ENCODE data around the gene WNT10A. TPM values are rescaled to one million over a fixed set of nuclear protein-coding genes. Genes with fewer than 3 reads are reported as not detected.

The WNT10A gene
- total and polyA plus RNA-seq, 12 donors: 0.01 to 0.56 (median 0.18) TPM; not detected in 8

DNA sequence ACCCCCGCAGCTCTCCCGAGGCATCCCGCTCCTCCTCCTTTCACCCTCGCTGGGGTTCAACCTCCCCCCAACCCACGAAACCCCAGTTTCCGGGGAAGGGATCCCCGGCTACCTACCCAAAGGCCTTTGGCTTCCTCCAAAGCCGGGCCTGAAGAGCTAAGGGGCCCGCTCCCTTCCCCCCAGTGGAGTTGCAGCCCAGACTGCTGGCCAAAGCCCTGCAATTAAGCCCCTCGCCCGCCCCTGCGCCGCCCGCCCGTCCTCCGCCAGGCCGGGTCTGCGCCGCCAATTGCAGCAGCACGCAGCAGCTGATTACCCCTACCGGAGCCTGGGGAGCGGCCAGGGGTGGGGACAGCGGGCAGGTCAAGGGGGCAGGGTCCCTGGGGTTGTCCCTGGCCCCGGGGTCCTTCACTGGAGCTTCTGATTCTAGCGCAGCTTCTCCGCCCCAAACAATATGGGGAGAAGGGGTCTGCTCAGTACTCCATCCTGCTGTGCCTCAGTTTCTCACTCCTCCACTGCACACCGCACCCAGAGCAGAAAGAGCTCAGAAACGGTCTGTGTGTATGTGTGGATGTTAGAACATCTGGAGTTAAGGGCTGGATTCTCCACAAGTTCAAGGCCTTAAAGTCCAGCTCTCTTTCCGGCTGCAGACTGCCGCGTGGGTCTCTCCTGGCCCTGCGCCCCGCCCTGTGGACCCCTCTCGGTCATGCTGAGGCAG, 16.9 kb downstream of the WNT10A start:
- Histone ChIP-seq H3K27me3 (peaks cover 38 to 100% (median 100%) of the 10 kb centered on the region in 7 donors), H3K4me1 (peaks cover 8 to 43% (median 29%) of the 10 kb centered on the region in 9 donors), H3K27ac (no peak overlapping the region), H3K9me3 (no peaks in the 10 kb centered on the region), H3K4me3 (peak overlapping the region in 4 of 10 donors; percentile 1 to 33 (median 14)), H3K36me3 (no peaks in the 10 kb centered on the region)
- WGBS, 2 donors: 5 to 7% methylated on average over 34 of the region's 34 CpGs
- peak in 3 of 8 donors; percentile 3 to 36 (median 7) for ATAC-seq
- DNase-seq: no peak
- TF ChIP-seq, protein P1, sequence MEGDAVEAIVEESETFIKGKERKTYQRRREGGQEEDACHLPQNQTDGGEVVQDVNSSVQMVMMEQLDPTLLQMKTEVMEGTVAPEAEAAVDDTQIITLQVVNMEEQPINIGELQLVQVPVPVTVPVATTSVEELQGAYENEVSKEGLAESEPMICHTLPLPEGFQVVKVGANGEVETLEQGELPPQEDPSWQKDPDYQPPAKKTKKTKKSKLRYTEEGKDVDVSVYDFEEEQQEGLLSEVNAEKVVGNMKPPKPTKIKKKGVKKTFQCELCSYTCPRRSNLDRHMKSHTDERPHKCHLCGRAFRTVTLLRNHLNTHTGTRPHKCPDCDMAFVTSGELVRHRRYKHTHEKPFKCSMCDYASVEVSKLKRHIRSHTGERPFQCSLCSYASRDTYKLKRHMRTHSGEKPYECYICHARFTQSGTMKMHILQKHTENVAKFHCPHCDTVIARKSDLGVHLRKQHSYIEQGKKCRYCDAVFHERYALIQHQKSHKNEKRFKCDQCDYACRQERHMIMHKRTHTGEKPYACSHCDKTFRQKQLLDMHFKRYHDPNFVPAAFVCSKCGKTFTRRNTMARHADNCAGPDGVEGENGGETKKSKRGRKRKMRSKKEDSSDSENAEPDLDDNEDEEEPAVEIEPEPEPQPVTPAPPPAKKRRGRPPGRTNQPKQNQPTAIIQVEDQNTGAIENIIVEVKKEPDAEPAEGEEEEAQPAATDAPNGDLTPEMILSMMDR (IDR thresholded peaks at IDR 0.05): no peak
- intact Hi-C loops (cut with DNase I): loop anchor here in 6 of 10 donors (1.0 to 2.0 kb wide), 5 partner anchors 21 to 45 kb away; no protein-coding TSS in a partner anchor

DNA sequence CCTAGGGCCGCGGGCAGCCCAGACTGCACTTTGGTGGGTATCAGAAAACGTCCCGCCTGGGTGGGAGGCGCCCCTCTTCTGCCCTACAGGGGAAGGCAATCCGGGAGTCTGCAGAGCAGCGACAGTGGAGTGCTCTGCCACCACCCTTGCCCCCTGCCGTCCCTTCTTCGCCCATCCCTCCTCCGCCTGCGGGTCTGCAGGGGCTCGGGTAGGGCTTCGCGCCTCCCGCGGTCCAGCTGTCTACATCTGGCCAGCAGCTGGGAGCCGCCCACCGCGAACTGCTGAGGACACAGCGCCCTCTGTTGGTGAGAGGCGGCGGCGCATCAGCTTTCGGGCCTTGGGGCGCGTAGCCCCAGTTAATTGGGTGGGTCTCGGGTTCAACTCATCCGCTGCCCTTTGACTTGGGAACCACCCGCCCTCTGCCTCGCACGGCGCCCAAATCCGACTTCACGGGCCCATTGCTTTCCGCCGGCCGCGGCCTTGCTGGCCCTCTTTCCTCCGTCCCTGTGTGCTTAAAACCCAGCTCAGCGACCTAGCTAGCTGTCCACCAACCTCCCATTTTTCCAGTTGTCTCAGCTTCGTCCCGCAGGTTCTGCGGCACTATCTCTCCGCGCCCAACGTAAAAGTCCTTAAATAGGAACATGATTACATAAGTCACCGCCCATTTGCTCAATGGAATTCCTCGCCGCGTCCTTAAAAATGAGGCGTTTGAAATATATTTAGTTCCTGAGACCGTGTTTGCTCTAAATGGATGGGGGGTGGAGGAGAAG, 17.6 kb downstream of the WNT10A start:
- WGBS, 2 donors: 3 to 4% methylated on average over 52 of the region's 52 CpGs
- DNase-seq: peak; percentile 47 to 80
- Histone ChIP-seq H3K27me3 (peaks cover 33 to 100% (median 99%) of the 10 kb centered on the region in 7 donors), H3K4me3 (peak overlapping the region in 7 of 10 donors; percentile 1 to 31 (median 15)), H3K4me1 (peaks cover 4 to 36% (median 24%) of the 10 kb centered on the region in 9 donors), H3K36me3 (no peaks in the 10 kb centered on the region), H3K9me3 (no peaks in the 10 kb centered on the region), H3K27ac (no peak overlapping the region)
- intact Hi-C loops (cut with DNase I): loop anchor here in 6 of 10 donors (1.0 to 2.0 kb wide), 5 partner anchors 21 to 45 kb away; no protein-coding TSS in a partner anchor
- peak; percentile 80 to 93 (median 84) for ATAC-seq
- TF ChIP-seq, protein P1 (IDR thresholded peaks at IDR 0.05): peak; percentile 78 to 98 (median 95)

DNA sequence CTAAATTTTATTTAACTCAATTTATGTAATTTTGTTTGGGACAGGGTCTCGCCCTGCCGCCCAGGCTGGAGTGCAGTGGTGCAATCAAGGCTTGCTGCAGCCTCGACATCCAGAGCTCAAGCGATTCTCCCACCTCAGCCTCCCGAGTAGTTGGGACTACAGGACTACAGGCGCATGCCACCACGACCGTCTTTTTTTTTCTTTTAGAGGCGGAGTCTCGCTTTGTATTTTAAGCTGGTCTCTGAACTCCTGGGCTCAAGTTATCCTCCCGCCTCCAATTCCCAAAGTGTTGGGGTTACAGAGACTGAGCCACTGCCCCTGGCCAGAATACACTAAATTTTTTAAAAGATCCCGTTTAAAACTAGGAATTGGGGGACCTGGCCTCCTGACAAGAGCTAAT, 18.5 kb downstream of the WNT10A start:
- Histone ChIP-seq H3K27me3 (peaks cover 27 to 99% (median 95%) of the 10 kb centered on the region in 7 donors), H3K4me1 (peaks cover 4 to 33% (median 21%) of the 10 kb centered on the region in 9 donors), H3K27ac (no peak overlapping the region), H3K36me3 (no peaks in the 10 kb centered on the region), H3K4me3 (no peak overlapping the region), H3K9me3 (no peaks in the 10 kb centered on the region)
- ATAC-seq: no peak
- 30 to 31% methylated on average over 12 of the region's 12 CpGs for WGBS, 2 donors
- intact Hi-C loops (cut with DNase I): loop anchor here in 5 of 10 donors (2.0 kb wide), 3 partner anchors 22 to 46 kb away; no protein-coding TSS in a partner anchor
- TF ChIP-seq, protein P1 (IDR thresholded peaks at IDR 0.05): no peak
- DNase-seq: no peak

GRCh38 chr2:218902427-218902826, 21.8 kb downstream of the WNT10A start:
- Histone ChIP-seq H3K27me3 (peaks cover 15 to 87% (median 75%) of the 10 kb centered on the region in 7 donors), H3K4me3 (no peak overlapping the region), H3K27ac (no peak overlapping the region), H3K36me3 (no peaks in the 10 kb centered on the region), H3K9me3 (no peaks in the 10 kb centered on the region), H3K4me1 (peaks cover 2 to 16% (median 12%) of the 10 kb centered on the region in 9 donors)
- TF ChIP-seq, protein P1 (IDR thresholded peaks at IDR 0.05): no peak
- 84 to 85% methylated on average over 4 of the region's 4 CpGs for WGBS, 2 donors
- DNase-seq: no peak
- no peak for ATAC-seq
- intact Hi-C loops (cut with DNase I): no loop called here
